Activated naive CD4-positive, alpha-beta T cell treated with anti-CD3 and anti-CD28 coated beads, Interleukin-2, amount 50 U/mL, for 16 hours (primary cell): ENCODE data around the gene NYAP1.
"Not testable (repeated sequence)": the region's sequence is repeated elsewhere in the genome, so short reads cannot be mapped to it uniquely, and the experiment has no call there.

Experiments
- DNase-seq: peaks from one replicate; pipeline ENCODE4 v3.0.0-alpha.2; 2020

The NYAP1 gene

DNA sequence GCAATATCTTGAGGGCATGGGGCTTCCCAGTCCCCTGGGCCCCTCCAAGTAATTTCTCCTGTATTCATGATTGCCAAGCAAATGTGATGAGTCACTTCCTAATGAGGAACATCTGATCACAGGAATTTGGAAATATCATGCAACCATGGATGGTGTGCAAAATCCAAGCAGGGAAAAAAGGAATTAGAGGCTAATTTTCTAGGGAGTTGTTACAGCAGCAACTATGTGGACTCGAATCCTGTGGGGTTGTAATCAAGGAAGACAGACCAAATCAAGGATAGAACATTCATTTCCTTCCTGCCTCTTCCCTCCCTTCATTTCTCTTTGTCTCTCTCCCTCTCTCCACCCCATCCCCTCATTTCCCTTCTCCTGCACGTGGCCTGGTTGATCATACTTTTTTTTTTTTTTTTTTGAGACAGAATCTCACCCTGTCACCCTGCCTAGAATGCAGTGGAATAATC is 31.4 kb downstream of the NYAP1 start:
- no peak for DNase-seq

DNA sequence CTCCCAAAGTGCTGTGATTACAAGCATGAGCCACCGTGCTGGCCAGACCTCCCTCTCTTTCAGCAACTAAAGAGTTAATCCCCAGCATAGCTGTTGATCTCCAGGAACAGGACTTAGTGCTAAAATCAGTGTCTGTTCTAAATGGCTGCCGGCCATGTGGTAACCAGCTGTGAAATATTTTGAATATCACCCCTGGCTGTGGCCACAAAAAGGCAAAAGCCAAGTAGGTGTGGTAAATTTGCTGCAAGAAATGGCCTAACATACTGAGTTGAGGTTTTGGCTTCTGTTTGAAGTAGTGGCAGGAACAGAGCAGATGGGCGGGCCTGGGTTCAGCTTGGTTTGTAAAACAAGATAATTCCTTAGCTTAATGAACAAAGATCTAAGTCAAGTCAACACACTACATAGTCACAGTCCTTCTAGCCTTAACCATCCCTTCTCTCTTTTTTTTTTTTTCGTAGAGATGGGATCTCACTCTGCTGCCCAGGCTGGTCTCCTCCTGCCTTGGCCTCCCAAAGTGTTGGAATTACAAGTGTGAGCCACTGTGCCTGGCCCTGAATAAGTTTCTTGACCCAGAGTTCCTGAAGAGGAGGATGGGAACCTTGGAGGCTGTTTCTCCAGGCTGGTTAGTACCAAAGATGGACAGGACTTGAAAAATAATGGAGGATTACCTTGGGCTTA is 32.5 kb downstream of the NYAP1 start:
- no peak for DNase-seq

DNA sequence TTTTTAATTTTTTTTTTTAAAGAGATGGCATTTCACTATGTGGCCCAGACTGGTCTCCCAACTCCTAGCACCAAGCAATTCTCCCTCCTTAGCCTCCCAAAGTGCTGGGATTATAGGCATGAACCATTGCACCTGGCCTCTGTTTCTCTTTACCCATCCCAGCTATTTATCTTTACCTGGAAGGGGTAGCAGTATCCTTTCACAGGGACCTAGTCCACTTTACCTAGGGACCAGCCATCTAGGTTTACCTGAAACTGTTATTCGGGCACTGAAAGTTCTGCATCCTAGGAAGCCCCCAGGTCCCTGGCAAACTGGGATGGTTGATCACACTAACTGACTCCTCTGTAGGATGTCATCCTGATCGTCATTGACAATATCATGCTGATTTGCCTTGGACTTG is 33.6 kb downstream of the NYAP1 start:
- no peak for DNase-seq

DNA sequence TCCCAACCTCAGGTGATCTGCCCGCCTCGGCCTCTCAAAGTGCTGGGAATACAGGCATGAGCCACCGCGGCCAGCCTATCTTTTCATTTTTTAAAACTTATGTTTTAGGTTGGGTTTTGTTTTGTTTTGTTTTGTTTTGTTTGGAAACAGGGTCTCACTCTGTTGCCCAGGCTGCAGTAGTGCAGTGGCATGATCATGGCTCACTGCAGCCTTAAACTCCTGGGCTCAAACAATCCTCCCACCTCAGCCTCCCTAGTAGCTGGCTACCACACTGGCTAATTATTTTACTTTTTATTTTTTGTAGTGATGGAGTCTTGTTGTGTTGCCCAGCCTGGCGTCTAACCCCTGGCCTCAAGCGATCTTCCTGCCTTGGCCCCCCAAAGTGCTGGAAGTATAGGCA is 35.9 kb downstream of the NYAP1 start:
- DNase-seq: no peak

DNA sequence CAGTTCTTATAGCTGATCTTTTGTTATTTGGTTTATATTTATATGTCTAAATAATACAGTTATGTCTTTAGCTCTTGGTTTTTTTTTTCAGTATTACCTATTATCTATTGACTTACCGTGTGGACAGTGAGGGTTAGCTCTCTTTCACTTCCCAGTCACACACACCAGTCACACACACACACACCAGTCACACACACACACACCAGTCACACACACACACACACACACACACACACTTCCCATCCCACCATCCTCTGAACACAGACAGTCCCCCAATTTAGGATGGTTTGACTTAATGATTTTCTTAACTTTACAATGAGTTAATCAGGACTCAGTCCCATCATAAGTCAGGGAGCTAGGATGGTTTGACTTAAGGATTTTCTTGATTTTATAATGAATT is 36.4 kb downstream of the NYAP1 start:
- DNase-seq: no peak

DNA sequence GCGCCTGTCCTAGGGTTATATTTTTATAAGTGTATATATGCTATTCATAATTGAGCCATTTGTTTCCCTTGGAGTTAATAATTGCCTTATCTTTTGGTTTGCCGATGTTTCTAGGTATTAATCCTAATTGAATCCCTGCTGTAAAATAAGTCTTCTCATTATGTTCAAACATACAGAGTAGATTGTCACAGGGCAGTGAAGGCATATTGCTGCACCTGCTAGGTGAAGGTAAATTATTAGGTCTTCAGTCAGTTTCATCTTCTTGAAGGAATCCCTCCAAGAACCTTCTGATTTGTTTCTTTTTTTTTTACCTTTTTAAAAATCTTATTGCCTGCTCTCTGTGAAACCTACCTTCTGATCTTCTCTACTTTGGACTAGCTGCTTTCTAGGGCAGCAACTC is 37.3 kb downstream of the NYAP1 start:
- DNase-seq: no peak

DNA sequence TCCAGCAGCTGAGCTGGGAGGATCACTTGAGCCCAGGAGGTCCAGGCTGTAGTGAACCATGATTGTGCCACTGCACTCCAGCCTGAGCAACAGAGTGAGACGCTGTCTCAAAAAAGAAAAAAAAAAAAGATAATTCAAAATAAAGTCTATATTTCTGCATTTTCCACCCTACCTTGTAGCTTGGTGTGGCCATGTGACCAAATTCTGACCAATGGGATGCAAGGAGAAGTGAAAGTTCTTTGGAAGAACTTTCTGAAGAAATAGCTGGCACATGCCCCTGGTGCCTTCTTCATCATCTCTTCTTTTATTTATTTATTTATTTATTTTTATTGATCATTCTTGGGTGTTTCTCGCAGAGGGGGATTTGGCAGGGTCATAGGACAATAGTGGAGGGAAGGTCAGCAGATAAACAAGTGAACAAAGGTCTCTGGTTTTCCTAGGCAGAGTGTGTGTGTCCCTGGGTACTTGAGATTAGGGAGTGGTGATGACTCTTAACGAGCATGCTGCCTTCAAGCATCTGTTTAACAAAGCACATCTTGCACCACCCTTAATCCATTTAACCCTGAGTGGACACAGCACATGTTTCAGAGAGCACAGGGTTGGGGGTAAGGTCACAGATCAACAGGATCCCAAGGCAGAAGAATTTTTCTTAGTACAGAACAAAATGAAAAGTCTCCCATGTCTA is 38.3 kb downstream of the NYAP1 start:
- DNase-seq: not testable (repeated sequence)

DNA sequence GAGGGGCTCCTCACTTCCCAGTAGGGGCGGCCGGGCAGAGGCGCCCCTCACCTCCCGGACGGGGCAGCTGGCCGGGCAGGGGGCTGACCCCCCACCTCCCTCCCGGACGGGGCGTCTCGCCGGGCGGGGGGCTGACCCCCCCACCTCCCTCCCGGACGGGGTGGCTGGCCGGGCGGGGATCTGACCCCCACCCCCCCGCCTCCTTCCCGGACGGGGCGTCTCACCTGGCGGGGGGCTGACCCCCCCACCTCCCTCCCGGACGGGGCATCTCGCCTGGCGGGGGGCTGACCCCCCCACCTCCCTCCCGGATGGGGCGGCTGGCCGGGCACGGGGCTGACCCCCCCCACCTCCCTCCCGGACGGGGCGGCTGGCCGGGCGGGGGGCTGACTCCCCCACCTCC is 39.5 kb downstream of the NYAP1 start:
- DNase-seq: not testable (repeated sequence)

DNA sequence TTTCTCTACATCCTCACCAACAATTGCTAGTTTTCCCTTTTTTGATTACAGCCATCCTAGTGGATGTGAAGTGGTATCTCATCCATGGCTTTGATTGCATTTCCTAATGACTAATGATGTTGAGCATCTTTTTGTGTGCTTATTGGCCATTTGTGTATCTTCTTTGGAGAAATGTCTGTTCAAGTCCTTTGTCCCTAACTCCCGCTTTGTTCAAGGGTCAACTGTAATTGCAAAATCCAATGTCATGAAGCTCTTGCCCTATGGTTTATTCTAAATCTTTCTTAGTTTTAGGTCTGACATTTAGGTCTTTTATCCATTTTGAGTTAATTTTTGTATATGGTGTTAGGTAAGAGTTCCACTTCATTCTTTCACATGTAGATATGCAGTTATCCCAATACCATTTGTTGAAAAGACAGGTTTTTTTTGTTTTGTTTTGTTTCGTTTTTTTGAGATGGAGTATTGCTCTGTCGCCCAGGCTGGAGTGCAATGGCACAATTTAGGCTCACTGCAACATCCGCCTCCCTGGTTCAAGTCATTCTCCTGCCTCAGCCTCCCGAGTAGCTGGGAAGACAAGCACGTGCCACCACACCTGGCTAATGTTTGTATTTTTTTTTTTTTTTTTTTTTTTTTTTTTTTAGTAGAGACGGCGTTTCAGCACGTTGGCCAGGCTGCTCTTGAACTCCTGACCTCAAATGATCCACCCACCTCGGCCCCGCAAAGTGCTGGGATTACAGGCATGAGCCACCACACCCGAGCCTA is 44.6 kb downstream of the NYAP1 start:
- not testable (repeated sequence) for DNase-seq

DNA sequence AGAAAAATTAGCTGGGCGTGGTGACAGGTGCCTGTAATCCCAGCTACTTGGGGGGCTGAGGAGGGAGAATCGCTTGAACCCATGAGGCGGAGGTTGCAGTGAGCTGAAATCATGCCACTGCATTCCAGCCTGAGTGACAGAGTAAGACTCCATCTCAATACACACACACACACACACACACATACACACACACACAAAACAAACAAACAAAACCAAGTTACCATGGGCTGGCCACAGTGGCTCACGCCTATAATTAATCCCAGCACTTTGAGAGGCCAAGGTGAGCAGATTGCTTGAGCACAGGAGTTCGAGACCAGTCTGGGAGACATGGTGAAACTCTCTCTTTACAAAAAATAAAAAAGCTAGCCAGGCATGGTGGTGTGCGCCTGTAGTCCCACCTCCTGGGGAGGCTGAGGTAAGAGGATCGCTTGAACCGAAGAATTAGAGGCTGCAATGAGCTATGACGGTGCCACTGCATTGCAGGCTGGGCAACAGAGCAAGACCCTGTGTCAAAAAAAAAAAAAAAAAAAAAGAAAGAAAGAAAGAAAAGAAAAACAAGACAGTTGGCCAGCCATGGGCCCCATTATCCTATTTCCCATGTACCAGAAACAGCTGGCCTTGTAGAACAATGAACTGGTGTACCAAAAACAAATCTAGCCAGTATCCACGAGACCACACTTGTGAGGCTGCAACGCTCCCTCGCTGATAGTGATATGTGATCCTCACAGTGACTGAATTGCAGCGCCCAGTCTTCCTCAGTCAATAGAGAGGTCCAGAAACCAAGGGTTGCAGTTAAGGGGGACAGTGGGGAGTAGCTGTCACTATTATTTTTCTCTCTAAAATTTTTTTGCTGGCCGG is 48.7 kb downstream of the NYAP1 start:
- DNase-seq: no peak

DNA sequence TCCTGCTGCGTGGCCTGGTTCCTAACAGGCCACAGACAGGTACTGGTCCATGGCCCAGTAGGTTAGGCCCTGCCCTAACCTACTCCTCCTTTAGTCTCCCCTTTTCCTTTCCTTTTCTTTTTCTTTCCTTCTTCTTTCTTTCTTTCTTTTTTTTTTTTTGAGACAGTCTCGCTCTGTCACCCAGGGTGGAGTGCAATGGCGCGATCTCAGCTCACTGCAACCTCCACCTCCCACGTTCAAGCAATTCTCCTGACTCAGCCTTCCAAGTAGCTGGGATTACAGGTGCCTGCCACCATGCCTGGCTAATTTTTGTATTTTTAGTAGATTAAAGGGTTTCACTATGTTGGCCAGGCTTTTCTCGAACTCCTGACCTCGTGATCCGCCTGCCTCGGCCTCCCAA is 52.3 kb downstream of the NYAP1 start:
- DNase-seq: not testable (repeated sequence)

DNA sequence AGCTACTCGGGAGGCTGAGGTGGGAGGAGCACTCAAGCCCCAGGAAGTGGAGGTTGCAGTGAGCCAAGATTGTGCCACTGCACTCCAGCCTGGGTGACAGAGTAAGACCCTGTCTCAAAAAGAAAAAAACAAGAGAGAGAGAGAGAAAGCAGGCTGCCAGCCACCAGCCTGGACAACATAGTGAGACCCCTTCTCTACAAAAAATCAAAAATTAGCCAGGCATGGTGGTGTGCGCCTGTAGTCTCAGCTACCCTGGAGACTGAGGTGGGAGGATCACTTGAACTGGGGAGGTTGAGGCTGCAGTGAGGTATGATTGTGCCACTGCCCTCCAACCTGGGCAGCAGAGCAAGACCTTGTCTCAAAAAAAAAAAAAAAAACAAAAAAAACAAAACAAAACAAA is 53.0 kb downstream of the NYAP1 start:
- DNase-seq: not testable (repeated sequence)

DNA sequence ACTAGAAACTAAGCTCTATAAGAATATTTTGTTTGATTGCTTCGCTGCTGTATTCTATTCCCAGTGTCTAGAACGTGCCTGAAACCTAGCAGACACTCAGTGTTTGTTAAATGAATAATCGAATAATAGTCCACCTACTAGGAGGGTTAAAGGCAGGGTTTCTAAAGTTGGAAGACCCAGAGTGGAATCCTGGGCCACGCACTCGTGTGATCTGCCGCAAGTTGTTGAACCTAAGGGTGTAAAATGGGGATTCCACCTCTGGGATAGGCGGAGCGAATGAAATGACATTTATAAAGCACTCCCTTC is 54.6 kb downstream of the NYAP1 start:
- no peak for DNase-seq

DNA sequence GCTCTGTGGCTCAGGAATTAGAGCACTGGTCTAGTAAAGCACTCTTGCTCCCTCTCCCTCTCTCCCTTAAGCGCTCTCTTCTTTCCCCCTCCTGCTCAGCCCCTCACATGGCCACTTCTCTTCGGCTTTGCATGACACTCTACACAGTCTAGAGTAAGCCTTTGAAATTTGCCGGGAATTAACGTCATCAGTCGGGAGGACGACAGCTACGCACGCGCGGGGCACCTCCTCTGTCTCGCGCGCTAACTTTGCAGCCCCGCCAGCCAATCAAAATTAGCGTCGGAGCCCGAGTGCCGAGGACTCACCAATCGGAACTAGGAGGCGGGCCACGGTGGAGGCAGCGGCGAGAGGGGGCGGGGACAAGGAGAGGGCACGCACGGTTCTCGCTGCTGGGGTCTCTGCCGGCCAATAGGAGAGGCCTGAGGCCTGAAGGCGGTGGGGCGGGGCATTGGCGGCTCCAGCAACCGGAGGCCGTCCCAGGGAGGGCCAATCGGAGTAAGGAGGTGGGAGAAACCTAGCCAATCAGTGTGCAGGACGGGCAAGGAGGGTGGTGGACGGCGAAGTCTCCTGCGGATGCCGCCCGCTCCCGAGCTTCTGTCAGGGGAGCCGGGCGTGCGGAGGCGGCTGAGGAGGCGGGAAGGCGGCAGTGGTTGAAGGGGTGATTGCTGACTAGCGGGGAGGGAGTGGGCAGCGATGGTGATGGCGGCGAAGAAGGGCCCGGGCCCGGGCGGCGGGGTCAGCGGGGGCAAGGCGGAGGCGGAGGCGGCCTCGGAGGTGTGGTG is 55.1 kb downstream of the NYAP1 start, which contains the start of gene AGFG2:
Gene AGFG2 (plus strand): TSS at position 550 of the 782 bp plus-strand sequence. CDS start 144 bp downstream, at position 694.
- peak; percentile 100 for DNase-seq

DNA sequence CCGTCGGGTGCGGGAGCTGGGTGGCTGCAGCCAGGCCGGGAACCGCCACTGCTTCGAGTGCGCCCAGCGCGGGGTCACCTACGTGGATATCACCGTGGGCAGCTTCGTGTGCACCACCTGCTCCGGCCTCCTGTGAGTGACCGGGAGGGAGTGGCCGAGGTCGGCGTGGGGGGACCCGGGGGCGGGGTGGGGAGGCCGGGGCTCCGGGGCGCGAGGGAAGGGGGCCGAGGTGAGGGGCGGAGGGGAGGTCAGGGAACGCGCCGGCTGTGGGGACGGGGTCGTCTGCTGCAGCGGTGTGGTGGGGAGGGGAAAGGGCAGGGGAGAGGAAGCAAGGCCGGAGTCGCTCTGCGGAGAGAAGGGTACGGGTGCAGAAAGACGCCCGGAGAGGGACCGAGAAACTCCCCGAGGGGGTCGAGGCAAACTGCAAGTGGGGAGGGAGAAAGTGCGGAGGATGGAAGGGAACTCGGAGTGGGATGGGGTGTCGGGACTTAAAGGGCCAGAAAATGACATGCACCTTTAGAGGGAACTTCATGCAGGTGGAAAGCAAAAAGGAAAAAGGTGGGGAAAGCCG is 55.8 kb downstream of the NYAP1 start:
- DNase-seq: no peak

DNA sequence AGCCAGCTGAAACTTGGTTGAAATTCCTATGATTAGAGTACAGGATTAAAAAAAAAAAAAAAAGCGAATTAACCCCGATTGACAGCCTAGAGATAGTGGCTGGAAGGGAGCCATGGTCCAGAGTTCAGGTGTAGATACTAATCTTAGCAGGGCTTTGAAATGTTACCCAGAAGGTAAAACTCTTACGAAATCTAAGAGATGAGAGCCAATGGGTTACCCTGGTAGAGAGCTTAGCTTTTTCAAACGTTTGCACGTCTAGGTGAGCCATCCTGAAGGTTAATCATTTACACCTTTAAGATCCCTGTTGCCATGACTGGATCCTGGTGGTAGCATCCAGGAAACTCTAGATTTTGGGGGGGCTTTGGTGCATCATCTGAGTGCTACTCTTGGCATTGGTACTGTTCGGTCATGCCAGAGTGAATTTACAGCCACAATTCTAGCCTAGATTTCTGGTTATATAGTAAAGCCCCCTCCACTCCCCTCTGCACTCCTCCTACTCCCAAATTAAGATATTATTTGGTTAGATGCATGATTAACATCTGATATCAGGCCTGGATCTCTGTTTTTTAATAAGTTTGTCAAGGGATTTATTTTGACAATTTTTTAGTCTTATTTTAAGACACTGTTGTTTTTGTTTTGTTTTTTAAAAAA is 56.5 kb downstream of the NYAP1 start:
- no peak for DNase-seq

DNA sequence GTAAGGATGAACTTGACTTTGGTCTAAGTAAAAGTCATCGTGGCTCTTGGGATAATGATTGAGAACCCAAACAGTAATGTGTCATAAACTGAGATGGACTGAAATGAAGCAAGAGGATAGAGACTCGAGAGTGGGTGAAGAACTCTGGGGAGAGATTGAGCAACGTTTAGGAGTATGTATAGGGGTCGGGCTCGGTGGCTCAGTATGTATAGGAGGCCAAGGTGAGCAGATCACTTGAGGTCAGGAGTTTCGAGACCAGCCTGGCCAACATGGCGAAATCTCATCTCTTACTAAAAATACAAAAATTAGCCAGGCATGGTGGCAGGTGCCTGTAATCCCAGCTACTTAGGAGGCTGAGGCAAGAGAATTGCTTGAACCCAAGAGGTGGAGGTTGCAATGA is 57.6 kb downstream of the NYAP1 start:
- not testable (repeated sequence) for DNase-seq

DNA sequence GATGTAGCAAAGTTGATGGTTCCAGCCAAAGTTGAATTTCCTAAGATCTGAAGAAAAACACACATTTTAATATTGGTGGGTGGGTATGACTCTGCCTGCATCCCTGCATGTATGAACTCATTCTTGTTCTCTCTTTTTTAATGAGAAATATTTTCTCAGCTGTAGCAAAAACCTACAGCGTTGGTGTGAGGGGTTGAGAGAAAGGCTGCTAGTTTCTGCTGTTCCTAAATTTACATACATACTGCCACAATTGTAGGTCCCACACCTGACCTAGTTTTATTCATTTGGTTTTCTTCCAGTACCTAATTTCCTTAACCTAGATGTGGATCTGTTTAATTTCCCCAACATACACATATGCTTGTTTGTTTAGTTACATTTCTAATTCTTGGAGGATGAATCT is 59.9 kb downstream of the NYAP1 start:
- DNase-seq: no peak

DNA sequence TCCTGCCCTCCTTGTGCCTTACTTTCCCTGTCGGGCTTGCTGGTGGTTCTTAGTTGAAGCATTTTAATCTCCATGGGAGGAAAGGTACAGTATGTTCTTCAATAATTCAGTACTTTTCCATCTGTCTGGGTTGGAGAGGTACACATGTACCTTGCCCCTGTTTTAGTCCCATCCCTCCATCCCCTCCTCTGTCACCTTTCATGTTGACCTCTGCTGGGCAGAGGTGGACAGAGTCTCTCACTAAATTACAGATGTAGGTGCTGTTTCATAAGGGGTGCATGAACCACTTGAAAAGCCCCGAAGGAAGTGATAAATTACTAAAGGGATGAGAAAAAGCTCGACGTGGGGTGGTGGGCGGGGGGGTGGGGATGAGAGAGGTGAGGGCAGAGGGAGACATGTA is 60.7 kb downstream of the NYAP1 start:
- no peak for DNase-seq
